ENCODE measurements around the gene AUTS2.

Gene AUTS2

DNA sequence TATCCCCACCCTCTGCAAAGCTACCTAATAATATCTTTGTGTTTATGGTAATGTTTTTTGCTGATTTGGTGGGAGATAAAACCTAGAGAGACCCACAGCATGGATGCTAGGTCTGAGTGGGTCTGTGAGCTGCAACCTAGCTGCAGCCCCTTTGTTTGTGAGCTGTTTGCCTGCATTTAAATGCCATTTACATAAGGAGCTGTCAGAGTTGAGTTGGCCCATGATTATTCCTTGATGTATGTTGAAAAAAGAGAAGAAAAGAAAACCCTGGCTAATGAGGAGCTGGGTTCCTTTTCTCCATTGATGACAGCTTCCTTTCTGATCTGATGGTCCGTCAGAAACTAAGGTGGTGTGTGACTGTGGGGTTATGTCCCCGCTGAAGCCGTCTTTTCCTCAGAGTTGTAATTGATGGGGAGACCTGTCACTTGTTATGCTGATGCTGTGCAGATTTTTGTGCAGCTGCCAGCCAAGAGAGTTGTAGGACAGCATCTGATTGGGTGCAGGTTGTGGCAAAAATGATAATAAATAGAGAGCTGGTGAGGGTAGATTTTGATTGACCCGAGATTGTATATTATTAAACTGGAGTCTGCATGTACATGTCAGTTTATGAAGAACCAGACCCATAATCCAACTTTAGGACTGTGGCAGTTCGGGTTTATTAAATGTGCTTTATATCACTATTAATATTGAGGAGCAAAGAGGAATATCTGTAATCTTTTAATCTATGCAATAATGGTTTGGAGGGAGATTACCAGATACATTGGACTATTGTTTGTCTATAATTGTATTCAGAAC lies 219.8 kb downstream of the AUTS2 start:
- no peak overlapping the region for H3K4me3 ChIP-seq (ENCODE audit: low read depth, low read length)
- TF ChIP-seq, protein P1, sequence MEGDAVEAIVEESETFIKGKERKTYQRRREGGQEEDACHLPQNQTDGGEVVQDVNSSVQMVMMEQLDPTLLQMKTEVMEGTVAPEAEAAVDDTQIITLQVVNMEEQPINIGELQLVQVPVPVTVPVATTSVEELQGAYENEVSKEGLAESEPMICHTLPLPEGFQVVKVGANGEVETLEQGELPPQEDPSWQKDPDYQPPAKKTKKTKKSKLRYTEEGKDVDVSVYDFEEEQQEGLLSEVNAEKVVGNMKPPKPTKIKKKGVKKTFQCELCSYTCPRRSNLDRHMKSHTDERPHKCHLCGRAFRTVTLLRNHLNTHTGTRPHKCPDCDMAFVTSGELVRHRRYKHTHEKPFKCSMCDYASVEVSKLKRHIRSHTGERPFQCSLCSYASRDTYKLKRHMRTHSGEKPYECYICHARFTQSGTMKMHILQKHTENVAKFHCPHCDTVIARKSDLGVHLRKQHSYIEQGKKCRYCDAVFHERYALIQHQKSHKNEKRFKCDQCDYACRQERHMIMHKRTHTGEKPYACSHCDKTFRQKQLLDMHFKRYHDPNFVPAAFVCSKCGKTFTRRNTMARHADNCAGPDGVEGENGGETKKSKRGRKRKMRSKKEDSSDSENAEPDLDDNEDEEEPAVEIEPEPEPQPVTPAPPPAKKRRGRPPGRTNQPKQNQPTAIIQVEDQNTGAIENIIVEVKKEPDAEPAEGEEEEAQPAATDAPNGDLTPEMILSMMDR (IDR thresholded peaks at IDR 0.05; ENCODE audit: low read depth, low read length), result no peak

DNA sequence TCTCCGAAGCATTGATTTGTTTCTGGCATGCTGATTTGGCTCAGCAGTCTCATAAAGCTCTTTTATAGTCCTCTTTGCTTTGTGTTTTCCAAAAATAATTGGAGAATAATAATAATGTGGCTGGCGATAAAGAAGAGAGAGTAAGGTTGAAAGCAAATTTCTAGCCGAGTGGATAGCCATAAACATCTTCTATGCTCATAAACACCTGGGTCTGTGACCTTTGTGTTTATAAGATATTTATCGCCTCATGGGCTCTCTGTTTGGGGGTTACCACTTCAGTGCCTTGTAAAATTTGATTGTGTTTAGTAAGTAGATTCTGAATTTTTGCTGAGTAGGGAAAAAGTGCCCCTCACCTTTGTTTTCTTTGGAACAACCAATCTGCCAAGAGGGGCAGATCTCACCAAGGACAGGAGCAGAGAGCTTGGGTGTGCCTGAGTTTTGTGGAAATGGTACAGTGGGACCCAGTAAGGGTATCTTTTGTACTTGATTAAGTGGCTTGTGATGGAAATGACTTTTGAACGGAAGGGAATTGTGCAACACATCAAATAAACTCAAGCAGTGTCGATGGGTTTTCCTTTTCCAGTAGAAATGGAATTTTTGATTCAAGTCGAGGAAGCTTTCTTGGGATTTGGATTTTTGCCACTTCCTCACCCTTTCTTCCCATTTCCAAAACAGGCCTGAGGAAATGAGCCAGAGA lies 220.5 kb downstream of the AUTS2 start:
- TF ChIP-seq, protein P1 (IDR thresholded peaks at IDR 0.05; ENCODE audit: low read depth, low read length), result no peak
- H3K4me3 ChIP-seq (ENCODE audit: low read depth, low read length), result no peak overlapping the region

DNA sequence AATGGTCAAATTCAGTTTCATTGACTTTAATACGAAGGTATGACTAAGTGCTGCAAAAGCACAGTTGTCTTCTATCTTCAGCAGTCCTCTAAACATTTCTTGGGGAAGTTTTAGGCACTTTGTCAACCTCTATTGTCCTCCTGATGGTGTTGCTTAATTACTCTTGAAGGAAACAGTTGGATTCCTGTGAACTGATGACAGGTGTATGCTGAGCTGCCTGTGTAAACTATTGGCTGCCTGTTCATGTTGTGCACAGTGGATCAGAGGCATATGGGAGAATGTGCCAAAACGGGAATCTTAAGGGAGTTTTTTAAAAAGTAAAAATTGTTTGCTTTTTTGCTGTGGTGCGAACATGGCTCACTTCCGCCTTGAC lies 221.0 kb downstream of the AUTS2 start:
- TF ChIP-seq, protein P1 (IDR thresholded peaks at IDR 0.05; ENCODE audit: low read depth, low read length), result no peak
- H3K4me3 ChIP-seq (ENCODE audit: low read depth, low read length), result no peak overlapping the region

DNA sequence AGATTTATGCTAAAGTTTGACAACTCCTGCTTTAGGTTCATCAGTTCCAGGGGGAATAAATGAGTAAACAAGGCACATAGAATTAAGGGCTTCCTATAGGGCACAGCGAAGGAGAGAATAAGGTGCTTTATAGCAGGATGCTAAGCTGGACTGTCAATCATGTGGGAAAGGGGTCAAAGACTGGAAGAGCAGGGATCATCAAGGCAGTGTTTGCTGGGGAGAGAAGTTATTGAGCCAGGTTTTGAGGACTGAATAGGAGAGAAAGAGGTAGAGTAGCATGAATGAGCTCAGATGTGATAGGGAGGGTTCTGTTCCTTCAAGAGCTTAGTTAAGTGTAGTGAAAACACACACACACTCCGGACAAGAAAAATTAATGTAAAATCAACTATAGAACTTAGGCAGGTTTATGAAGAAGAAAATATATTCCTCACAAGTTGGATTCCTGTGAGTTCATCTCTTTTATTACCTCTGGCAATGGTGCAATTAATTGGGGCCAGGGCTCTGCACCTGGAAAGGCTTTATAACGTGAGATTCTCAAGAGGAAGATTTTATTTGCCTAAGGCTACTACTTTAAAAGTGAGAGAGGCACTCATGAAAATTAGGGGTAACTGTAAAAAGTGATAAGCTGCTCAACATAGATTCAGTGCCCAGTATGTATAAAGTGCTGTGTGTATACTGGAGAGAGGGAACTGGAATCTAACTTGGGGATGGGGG lies 222.4 kb downstream of the AUTS2 start:
- TF ChIP-seq, protein P1 (IDR thresholded peaks at IDR 0.05; ENCODE audit: low read depth, low read length), result no peak
- H3K4me3 ChIP-seq (ENCODE audit: low read depth, low read length), result no peak overlapping the region

DNA sequence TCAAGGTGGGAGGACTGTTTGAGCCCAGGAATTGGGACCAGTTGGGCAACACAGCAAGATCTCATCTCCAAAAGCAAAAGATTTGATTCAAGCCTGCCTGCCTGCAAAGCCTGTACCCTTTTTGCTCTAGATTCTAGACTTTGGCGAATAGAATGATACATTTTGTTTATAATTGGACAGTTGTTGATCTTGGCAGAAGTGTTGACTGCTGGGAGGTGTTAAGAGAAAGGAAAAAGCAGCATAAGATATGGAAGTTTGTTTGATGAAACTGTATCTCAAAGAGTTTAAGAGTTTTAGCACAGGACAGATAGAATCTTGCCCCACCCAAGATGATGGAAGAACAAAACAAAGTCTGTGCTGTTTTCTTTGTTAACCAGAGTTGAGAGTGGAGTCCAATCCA lies 224.1 kb downstream of the AUTS2 start:
- TF ChIP-seq, protein P1 (IDR thresholded peaks at IDR 0.05; ENCODE audit: low read depth, low read length), result no peak
- H3K4me3 ChIP-seq (ENCODE audit: low read depth, low read length), result no peak overlapping the region

DNA sequence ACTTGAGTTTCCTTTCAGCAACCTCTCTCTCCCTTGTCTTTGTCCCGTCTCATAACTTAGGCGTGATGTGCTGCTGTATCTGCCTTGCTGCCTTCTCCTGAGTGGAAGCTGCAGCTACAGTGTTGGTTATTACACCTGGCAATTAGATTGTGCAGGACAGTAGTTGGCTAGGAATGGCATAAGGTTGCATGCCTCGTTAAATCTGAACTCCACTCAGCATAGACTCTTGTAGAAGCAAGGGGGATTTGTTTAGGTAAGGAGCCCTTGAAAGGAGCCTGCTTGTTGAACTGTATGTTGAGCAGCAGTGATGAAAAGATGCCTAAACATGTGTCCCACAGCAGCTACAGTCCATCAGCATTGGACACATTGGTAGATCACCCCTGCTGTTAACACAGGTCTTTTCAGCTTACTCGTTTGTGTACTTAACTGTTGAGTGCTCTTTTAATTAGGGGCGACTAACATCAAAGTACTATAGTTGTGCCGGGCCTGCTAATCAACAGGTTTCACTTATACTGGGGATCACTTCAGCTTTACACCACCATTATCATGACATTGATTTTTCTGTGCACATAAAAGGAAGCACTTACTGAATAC lies 225.0 kb downstream of the AUTS2 start:
- H3K4me3 ChIP-seq (ENCODE audit: low read depth, low read length), result no peak overlapping the region
- TF ChIP-seq, protein P1 (IDR thresholded peaks at IDR 0.05; ENCODE audit: low read depth, low read length), result no peak
